Activated CD4-positive, alpha-beta T cell treated with anti-CD3 and anti-CD28 coated beads for 36 hours (primary cell): Measurements from ENCODE around the gene UBE2I. TPM values are rescaled to one million over a fixed set of nuclear protein-coding genes. Genes with fewer than 3 reads are reported as not detected.
A peak's percentile ranks its signal among the peaks of the same experiment; 100 is the strongest.

Experiments used
- ATAC-seq: fragments of 200-7000 bp; cut with Tn5 transposase; one replicate; pipeline ENCODE4 v1.10.0; 2021; ENCODE audit warnings: mild to moderate bottlenecking, moderate library complexity
- CTCF ChIA-PET: fragments of 350-600 bp; sonication (Branson Sonifier 250); formaldehyde crosslinking; loops from one replicate; lab custom pipeline; 2021; ENCODE audit warnings: antibody characterized with exemption; lab: Charles Lee
- POLR2A ChIA-PET: fragments of 350-600 bp; sonication (Branson Sonifier 250); formaldehyde crosslinking; loops from one replicate; lab custom pipeline; 2021; ENCODE audit warnings: antibody characterized with exemption, inconsistent platforms; lab: Charles Lee
- DNase-seq: peaks from one replicate; pipeline ENCODE4 v3.0.0-alpha.2; 2020
- H3K27ac Mint-ChIP-seq: one replicate; pipeline ENCODE4 v1.8.0; 2021; ENCODE audit warnings: mixed read lengths
- H3K27me3 Mint-ChIP-seq: one replicate; pipeline ENCODE4 v1.8.0; 2021; ENCODE audit warnings: mixed read lengths
- H3K36me3 Mint-ChIP-seq: one replicate; pipeline ENCODE4 v1.8.0; 2021; ENCODE audit warnings: low read depth, mixed read lengths
- H3K4me1 Mint-ChIP-seq: one replicate; pipeline ENCODE4 v1.8.0; 2021; ENCODE audit warnings: mixed read lengths
- H3K4me3 Mint-ChIP-seq: one replicate; pipeline ENCODE4 v1.8.0; 2021; ENCODE audit warnings: mild to moderate bottlenecking, moderate library complexity, mixed read lengths
- H3K9me3 Mint-ChIP-seq: one replicate; pipeline ENCODE4 v1.8.0; 2021; ENCODE audit warnings: low read depth, mixed read lengths
- intact Hi-C, 2 experiments: fragments of 100-400 bp; cut with DNase I in 1 of 2; cut with micrococcal nuclease in 1 of 2; formaldehyde crosslinking; loops; one replicate each; pipeline versions ENCODE4 v1.14.2 to v1.15.1; 2022 to 2024; cut with DNase I, micrococcal nuclease
- total RNA-seq, 2 experiments: library from RNA; stranded (reverse); gene quantifications; one replicate each; pipeline ENCODE4 v1.2.3, GENCODE V29; 2021

Gene UBE2I
- total RNA-seq, 2 experiments from 2014 or later = 251 to 358 TPM

- H3K36me3 Mint-ChIP-seq = peaks cover 12% of the 10 kb centered on the region
- CTCF ChIA-PET = no interaction called here
- H3K27me3 Mint-ChIP-seq = no peaks in the 10 kb centered on the region
- H3K9me3 Mint-ChIP-seq = no peaks in the 10 kb centered on the region
- H3K27ac Mint-ChIP-seq = no peak overlapping the region
- ATAC-seq (no peak), DNase-seq (no peak)
- peaks cover 27% of the 10 kb centered on the region for H3K4me1 Mint-ChIP-seq
- intact Hi-C loops = no loop called here
- POLR2A ChIA-PET = no interaction called here
- H3K4me3 Mint-ChIP-seq = no peak overlapping the region
These were observed 46.8 kb downstream of the UBE2I start for GRCh38 chr16:1356061-1356900.

- Mint-ChIP-seq H3K4me1 (peaks cover 20% of the 10 kb centered on the region), H3K4me3 (no peak overlapping the region), H3K27ac (peak overlapping the region; percentile 19), H3K27me3 (no peaks in the 10 kb centered on the region), H3K36me3 (peaks cover 13% of the 10 kb centered on the region), H3K9me3 (no peaks in the 10 kb centered on the region)
- intact Hi-C loops = no loop called here
- ATAC-seq = peak; percentile 30
- POLR2A ChIA-PET = no interaction called here
- no peak for DNase-seq
- CTCF ChIA-PET = interaction anchor here (0.6 kb wide), 1 partner anchor 693 kb away, joined by 3 read pairs; no protein-coding TSS in a partner anchor
These were observed 48.6 kb downstream of the UBE2I start for GRCh38 chr16:1357906-1358566.

DNA sequence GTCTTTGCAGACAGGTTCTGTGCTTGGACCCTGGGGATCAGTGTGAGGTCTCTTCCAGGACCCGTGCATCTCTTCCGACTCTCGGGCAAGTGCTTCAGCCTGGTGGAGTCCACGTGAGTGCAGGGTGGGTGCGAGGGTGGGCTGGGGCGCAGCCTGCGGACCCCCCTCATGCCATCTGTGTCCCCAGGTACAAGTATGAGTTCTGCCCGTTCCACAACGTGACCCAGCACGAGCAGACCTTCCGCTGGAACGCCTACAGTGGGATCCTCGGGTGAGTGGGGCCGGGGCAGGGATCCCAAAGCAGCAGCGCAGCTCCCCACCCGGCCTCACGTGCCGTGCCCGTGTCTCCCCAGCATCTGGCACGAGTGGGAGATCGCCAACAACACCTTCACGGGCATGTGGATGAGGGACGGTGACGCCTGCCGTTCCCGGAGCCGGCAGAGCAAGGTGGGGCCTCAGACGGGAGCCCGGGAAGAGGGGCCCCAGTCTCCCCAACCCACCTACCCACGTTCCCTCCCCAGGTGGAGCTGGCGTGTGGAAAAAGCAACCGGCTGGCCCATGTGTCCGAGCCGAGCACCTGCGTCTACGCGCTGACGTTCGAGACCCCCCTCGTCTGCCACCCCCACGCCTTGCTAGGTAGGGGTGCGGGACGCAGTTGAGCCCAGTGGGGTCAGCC lies 52.4 kb downstream of the UBE2I start:
- ATAC-seq (no peak), DNase-seq (no peak)
- Mint-ChIP-seq H3K9me3 (no peaks in the 10 kb centered on the region), H3K36me3 (peaks cover 21% of the 10 kb centered on the region), H3K4me3 (no peak overlapping the region), H3K27ac (no peak overlapping the region), H3K4me1 (peaks cover 2% of the 10 kb centered on the region), H3K27me3 (no peaks in the 10 kb centered on the region)
- ChIA-PET POLR2A (no interaction called here), CTCF (no interaction called here)
- intact Hi-C loops = loop anchor here (2.0 to 10.0 kb wide), 2 partner anchors 173 to 183 kb away; no protein-coding TSS in a partner anchor

GRCh38 chr16:1362807-1363206 lies 53.4 kb downstream of the UBE2I start:
- ChIA-PET POLR2A (interaction anchor here (0.5 kb wide), 1 partner anchor 58 kb away, joined by 4 read pairs; no protein-coding TSS in a partner anchor), CTCF (interaction anchor here (0.6 to 2.5 kb wide), 6 partner anchors 16 to 458 kb away, joined by 3 to 22 read pairs (median 4); partner anchors contain the start of gene MAPK8IP3)
- H3K4me1 Mint-ChIP-seq = peaks cover 2% of the 10 kb centered on the region
- no peak overlapping the region for H3K4me3 Mint-ChIP-seq
- no peaks in the 10 kb centered on the region for H3K9me3 Mint-ChIP-seq
- ATAC-seq (no peak), DNase-seq (no peak)
- peaks cover 21% of the 10 kb centered on the region for H3K36me3 Mint-ChIP-seq
- no peak overlapping the region for H3K27ac Mint-ChIP-seq
- H3K27me3 Mint-ChIP-seq = no peaks in the 10 kb centered on the region
- intact Hi-C loops = loop anchor here (1.0 to 10.0 kb wide), 3 partner anchors 50 to 182 kb away; no protein-coding TSS in a partner anchor

DNA sequence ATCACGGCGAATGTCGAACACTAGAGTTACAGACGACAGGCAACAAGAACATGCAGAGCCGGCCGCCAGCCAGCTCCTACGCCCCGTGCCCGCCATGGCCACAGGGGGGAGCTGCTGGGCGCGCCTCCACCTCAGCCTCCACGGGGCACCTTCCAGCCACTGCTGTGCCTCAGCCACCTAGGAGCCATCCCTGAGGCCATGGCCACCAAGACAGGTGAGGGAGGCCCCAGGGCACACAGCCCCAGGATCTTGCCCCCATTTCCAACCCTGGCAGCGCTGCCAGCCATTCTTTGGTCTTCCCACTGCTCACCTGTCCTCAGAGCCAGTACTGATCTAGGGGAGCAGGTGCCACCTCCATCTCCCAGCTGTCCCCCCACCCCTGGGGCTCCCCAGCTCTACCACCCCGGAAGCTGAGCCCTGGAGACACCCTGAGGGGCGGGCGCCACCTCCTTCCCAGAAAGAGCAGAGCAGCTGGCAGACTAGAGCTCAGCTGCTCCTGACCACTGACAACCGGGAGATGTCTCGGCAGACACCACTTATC lies 54.1 kb downstream of the UBE2I start:
- peaks cover 2% of the 10 kb centered on the region for H3K4me1 Mint-ChIP-seq
- intact Hi-C loops = loop anchor here (1.0 to 10.0 kb wide), 3 partner anchors 50 to 181 kb away; no protein-coding TSS in a partner anchor
- ChIA-PET CTCF (interaction anchor here (0.6 to 2.5 kb wide), 15 partner anchors 10 to 971 kb away, joined by 3 to 22 read pairs (median 4); partner anchors contain the start of genes MAPK8IP3, TELO2 and UQCC4), POLR2A (no interaction called here)
- DNase-seq (peak; percentile 88), ATAC-seq (peak; percentile 99)
- no peak overlapping the region for H3K27ac Mint-ChIP-seq
- no peak overlapping the region for H3K4me3 Mint-ChIP-seq
- no peaks in the 10 kb centered on the region for H3K9me3 Mint-ChIP-seq
- no peaks in the 10 kb centered on the region for H3K27me3 Mint-ChIP-seq
- peaks cover 21% of the 10 kb centered on the region for H3K36me3 Mint-ChIP-seq

DNA sequence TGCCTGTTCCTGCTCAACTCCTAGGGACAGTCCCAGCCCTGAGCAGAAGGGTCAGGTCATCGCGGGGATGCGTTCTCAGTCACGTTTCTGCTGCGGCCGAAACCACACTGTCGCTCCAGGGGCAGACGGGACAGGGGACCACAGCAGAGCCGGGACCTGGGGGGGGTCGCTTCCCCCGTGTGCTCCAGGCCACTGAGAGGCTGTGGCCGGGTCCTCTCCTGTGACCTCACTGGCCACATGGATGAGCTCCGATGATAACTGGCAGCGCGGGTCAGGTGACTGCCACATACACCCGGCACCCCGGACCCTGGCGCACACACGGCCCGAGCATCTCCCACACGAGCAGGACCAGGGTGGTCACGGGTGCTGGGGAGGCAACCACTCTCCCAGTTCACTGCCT lies 55.1 kb downstream of the UBE2I start:
- H3K9me3 Mint-ChIP-seq = no peaks in the 10 kb centered on the region
- H3K27ac Mint-ChIP-seq = no peak overlapping the region
- peaks cover 18% of the 10 kb centered on the region for H3K36me3 Mint-ChIP-seq
- DNase-seq = no peak
- CTCF ChIA-PET = interaction anchor here (0.5 to 2.5 kb wide), 12 partner anchors 10 to 341 kb away, joined by 3 to 22 read pairs (median 4); partner anchors contain the start of genes MAPK8IP3, TELO2 and UQCC4
- intact Hi-C loops = loop anchor here in 1 of 2 experiments (10.0 kb wide), 1 partner anchor 180 kb away; no protein-coding TSS in a partner anchor
- peaks cover 2% of the 10 kb centered on the region for H3K4me1 Mint-ChIP-seq
- no peak overlapping the region for H3K4me3 Mint-ChIP-seq
- H3K27me3 Mint-ChIP-seq = no peaks in the 10 kb centered on the region
- no peak for ATAC-seq
- POLR2A ChIA-PET = no interaction called here

DNA sequence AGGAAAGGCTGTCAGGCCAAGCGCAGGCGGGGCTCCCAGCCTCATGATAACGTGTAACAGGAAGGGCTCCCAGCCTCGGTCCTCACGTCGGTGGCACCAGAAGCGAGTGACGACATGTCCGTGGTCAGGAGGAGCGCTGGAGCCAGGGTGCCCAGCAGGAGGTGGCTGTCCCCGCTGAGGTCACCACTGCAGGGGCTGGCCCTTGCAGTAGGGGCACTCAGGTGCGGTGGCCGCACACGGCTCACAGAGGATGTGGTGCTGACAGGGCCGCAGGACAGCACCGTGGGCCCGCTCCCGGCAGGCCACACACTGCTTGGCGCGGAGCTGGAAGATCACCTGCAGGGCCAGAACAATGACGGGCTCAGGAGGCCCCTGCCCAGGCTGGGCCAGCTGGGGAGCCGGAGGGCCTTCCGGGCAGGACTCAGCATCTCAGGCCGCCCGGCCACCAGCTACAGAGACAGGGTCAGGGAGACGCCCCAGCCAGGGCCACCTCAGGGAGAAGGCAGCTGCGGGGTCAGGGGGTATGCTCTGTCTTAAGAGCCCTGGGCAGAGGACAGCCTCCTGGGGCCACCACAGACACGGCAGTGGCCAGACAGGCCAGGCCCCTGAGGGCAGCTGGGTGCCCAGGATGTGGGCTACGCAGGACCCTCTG lies 56.8 kb downstream of the UBE2I start:
- POLR2A ChIA-PET = no interaction called here
- intact Hi-C loops = loop anchor here in 1 of 2 experiments (10.0 kb wide), 1 partner anchor 179 kb away; no protein-coding TSS in a partner anchor
- Mint-ChIP-seq H3K27ac (no peak overlapping the region), H3K4me3 (no peak overlapping the region), H3K9me3 (no peaks in the 10 kb centered on the region), H3K4me1 (peaks cover 2% of the 10 kb centered on the region), H3K36me3 (peaks cover 12% of the 10 kb centered on the region), H3K27me3 (no peaks in the 10 kb centered on the region)
- ATAC-seq = no peak
- no peak for DNase-seq
- CTCF ChIA-PET = interaction anchor here (2.0 kb wide), 1 partner anchor 12 kb away, joined by 7 read pairs; no protein-coding TSS in a partner anchor

DNA sequence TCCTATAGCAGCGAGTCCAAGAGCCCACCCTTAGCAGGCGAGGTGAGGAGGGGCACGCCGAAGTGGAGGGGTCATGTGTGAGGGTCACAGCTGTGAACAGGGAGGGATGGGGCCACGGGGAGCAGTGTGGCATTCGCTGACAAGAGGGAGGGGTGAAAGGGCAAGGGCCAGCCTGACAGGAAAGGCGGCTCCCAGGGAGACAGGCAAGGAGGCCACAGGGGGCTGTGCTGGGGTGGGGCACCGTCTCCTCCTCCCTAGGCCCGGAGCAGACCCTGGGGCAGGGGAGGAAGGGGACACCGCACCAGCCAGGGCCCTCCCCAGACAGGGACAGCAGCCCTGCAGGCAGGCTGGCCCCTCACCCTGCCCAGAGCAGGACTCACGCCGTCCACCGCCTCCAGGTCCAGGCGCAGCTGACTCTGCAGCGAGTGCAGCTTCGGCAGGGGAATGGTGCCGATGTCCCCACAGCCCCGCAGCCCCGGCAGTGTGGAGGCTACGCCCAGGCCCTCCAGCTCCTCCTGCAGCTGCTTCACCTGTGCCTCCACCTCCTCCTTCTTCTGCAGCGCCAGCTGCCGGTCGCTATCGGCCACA lies 57.4 kb downstream of the UBE2I start:
- DNase-seq (no peak), ATAC-seq (no peak)
- ChIA-PET POLR2A (no interaction called here), CTCF (interaction anchor here (2.0 kb wide), 1 partner anchor 11 kb away, joined by 7 read pairs; no protein-coding TSS in a partner anchor)
- H3K4me1 Mint-ChIP-seq = peaks cover 2% of the 10 kb centered on the region
- H3K4me3 Mint-ChIP-seq = no peak overlapping the region
- H3K27ac Mint-ChIP-seq = no peak overlapping the region
- no peaks in the 10 kb centered on the region for H3K9me3 Mint-ChIP-seq
- no peaks in the 10 kb centered on the region for H3K27me3 Mint-ChIP-seq
- H3K36me3 Mint-ChIP-seq = peaks cover 14% of the 10 kb centered on the region
- intact Hi-C loops = loop anchor here in 1 of 2 experiments (10.0 kb wide), 1 partner anchor 178 kb away; no protein-coding TSS in a partner anchor

DNA sequence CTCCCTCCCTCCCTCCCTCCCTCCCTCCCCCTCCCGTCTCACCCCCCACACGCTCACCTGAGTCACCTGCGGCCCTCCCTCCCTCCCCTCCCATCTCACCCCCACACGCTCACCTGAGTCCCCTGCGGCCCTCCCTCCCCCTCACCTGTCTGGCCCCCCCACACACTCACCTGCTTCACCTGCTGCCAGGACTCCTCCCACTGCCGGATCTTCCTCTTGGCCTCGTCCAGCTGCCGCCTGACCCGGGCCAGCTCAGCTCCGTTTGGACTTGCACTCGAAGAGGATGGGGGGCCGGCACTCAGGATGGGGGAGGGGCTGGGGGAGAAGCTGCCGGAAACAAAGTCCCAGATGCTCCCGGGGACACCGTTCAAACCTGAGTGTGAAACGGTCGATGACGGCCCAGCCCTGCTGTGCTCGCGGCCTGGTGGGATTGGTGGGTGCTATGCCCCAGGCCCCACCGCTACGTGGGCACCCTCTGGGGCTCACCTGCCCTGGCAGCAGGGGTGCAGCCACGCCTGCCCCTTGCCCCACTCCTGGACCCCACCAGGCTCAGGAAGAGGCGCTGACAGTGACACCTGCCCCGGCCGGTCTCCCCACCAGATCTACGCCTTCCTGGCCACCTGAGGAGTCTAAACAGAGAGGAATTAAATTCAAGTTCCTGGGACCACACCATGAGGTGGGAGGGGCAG lies 58.2 kb downstream of the UBE2I start:
- DNase-seq (no peak), ATAC-seq (no peak)
- H3K36me3 Mint-ChIP-seq = peaks cover 14% of the 10 kb centered on the region
- peaks cover 2% of the 10 kb centered on the region for H3K4me1 Mint-ChIP-seq
- CTCF ChIA-PET = no interaction called here
- intact Hi-C loops = loop anchor here in 1 of 2 experiments (10.0 kb wide), 1 partner anchor 177 kb away; no protein-coding TSS in a partner anchor
- H3K4me3 Mint-ChIP-seq = no peak overlapping the region
- H3K27me3 Mint-ChIP-seq = no peaks in the 10 kb centered on the region
- H3K27ac Mint-ChIP-seq = no peak overlapping the region
- no peaks in the 10 kb centered on the region for H3K9me3 Mint-ChIP-seq
- POLR2A ChIA-PET = no interaction called here
